HG03060 (cell line): ENCODE data around the gene ENTR1.

ENCODE experiments used
- ATAC-seq: cut with Tn5 transposase; IDR thresholded peaks from one replicate; pipeline ENCODE4 v1.9.1; 2021; ENCODE audit warnings: low read depth, moderate number of reproducible peaks; ENCODE audit not compliant: unreplicated experiment

ENTR1 gene

DNA sequence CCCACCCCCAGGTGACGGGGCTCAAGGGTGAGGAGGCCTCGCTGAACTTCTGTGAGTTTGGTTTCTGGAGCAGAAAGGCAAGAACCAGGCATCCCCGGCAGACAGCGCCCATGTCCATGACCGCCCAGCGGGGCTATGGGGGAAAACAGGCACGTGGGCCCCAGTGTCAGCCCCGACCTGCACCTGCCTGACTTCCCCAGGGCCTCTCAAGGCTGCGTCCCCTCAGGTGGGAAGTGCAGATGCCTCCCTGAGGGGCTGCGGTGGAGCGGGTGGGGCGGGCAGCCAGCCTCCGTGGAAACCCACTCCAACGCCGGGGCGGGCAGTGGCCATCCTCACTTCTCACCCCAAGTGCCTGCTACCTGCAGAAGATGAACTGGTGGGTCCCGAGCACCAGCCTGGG is 30.0 kb downstream of the ENTR1 start:
- no peak for ATAC-seq

DNA sequence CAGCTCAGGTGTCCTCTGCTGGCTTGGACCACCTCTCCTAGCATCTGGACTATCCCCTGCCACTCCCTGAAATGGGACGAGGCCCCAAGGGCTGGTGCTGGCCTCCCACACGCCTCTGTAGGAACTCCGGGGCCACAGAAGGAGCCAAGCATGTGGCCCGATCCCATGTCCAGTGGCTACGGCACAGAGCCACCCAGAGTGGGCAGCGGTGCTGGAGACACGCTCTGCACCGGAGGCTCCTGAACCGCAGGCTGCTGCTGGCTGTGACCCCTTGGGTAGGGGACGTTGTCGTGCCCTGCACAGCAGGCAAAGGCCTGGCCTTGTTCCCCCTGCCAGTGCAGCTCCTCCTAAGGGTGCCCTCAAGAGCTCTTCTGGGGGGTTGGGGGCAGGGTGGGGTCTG is 30.5 kb downstream of the ENTR1 start:
- ATAC-seq: no peak

DNA sequence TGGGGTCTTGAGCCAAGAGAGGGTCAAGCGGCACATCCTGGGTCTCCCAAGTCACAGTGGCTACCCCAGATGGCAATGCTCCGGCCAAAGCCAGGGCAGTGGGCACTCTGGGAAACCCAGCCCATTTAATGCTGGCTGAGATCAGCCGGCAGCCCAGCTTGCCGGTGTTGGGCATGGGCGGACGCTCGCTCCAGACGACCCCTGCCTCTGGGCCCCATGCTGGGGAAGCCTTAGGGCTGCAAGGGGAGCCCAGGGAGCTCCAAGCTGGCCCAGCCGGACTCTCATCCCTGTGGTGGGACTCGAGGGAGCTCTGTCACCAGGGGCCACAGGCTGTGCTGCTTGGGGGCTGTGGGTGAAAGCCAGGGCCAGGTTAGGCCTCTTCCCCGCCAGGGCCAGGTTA is 31.0 kb downstream of the ENTR1 start:
- ATAC-seq: no peak

DNA sequence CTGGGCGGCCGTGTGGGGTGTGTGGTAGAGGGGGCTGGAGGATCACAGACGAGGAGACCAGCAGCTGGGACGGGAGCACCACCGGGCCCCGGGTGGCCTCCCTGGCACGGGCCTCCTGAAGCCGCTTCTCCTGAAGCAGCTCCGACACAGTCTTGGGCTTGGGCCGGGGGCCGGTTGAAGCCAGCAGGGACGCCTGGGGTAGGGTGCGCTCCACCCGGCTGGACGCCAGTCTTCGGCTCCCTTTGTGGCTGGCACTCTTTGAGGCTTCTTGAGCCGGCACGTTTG is 31.5 kb downstream of the ENTR1 start:
- ATAC-seq: no peak

DNA sequence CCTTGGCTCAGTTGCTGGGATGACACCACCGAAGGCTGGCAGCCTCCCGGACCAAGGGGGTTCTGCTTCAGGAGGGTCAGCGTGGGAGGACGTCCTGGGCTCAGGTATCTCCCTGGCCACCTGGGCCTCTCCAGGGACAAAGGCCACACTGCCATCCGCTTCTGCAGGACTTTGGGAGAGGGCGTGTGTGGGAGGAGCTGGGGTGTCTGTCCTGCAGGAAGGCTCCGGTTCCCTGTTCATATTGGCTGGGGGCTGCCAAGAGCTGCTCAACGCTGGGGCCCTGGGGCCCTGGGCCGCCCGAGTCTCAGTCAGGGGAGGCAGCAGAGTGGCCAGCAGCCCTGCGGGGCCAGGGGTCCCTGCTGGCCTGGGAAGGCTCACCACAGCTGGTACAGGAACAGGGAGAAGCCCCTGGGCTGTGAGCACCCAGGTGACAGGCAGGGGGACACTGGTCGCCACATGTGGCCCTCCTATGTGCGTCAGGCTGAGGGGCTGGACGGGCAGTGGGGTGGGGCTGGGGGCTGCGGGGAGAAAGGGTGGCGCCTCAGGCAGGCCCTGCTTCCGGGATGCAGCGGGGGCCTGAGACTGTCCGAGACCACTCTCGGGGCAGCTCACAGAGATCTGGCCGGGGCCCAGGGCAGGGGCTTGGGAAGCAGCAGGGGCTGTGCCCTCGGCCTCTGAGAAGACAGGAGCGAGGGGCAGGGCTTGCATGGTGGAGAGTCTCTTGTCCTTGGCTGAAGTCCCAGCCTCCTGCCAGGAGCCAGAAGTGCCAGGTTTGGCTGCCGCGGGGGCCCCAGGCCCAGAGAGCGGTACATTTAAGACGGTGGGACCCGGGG is 32.0 kb downstream of the ENTR1 start:
- ATAC-seq: no peak

DNA sequence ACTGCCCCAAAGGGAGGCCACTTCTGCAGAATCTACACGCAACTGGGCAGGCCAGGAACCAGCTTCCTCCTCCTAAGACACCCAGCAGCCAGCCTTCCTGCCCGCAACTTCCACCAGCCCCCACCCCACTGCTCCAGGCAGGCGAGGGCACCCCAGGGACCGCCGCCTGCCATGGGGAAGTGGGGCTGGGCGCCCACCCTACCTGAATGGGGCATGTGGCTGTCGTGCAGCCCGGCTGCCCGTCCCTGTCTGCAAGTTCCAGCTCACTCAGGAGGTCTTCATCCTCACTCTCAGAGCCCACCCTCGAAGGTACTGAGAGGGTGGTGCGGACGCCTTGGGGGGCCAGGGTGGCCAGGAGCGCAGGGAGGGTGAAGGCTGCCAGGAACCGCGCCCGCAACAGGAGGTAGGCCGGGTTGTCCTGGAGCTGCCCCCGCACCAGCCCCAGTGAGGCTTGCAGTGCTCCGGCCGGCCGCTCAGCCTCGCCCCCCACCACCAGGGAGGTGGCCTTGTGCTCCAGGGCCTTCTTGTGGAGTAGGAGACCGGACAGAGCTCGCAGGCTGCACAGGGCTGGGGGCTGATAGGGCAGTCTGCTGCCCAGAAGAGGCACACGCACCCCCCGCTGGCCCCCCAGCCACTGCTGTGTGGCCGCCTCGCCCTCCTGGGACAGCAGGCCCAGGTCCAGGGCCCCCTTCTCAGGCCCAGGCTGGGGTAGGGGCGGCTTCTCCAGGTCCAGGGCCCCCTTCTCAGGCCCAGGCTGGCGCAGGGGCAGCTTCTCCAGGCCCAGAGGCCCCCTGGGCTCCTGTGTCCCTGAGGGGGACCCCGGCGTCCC is 32.9 kb downstream of the ENTR1 start:
- no peak for ATAC-seq

DNA sequence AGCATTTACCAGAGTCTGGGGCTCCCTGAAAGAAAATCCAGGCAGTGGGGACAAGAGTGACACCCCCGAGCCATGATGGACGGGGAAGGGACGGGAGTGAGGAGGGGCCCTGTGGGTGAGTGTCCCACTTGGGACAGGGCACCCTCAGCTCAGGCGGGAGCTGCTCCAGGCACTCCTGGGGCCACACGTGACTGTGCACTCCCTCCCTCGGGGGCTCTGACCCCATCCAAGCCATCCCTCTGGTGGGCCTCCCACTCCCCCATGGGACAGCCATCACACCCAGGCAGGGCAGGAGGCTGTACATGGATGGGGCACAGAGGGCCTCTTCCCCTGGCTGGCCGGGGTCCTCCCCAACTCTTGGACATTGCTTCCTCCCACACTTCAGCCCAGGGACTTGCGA is 34.0 kb downstream of the ENTR1 start:
- ATAC-seq: no peak

DNA sequence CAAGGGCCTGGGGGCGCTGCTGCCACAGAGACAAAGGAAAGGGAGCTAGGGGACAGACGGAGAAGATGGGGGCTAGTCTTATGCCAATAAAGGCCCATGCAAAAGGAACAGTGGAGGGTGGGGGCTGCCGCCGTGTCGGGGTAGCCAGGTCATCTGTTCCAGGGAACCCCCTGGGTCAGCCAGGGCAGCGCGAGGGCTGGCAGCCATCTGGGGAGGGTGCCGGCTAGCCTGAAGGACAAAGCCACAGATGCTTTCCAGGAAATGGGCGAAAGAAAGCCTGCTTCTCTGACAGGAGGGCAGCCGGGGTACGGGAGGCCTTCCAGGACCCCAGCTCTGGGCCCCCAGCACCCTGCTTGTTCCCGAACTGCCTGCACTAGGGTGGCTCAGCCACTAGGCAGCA is 35.3 kb downstream of the ENTR1 start:
- ATAC-seq: no peak

DNA sequence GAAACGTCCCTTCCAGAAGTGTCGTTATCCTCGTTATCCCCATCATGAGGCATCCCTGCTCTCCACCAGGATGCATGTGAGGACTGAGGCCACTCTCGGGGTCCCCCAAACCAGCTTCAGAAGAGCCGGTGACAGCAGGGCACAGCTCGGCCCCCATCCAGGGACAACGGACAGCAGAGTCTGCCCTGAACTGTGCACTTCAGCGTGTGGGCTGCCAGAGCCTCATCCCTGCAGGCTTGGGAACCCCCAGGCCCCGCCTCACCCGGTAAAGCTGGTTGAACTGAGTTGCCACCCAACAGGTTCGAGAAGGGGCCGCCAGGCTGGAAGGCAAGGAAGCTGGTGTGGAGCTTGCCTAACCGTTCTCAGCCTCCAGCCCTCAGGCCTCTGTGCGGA is 36.2 kb downstream of the ENTR1 start:
- no peak for ATAC-seq

DNA sequence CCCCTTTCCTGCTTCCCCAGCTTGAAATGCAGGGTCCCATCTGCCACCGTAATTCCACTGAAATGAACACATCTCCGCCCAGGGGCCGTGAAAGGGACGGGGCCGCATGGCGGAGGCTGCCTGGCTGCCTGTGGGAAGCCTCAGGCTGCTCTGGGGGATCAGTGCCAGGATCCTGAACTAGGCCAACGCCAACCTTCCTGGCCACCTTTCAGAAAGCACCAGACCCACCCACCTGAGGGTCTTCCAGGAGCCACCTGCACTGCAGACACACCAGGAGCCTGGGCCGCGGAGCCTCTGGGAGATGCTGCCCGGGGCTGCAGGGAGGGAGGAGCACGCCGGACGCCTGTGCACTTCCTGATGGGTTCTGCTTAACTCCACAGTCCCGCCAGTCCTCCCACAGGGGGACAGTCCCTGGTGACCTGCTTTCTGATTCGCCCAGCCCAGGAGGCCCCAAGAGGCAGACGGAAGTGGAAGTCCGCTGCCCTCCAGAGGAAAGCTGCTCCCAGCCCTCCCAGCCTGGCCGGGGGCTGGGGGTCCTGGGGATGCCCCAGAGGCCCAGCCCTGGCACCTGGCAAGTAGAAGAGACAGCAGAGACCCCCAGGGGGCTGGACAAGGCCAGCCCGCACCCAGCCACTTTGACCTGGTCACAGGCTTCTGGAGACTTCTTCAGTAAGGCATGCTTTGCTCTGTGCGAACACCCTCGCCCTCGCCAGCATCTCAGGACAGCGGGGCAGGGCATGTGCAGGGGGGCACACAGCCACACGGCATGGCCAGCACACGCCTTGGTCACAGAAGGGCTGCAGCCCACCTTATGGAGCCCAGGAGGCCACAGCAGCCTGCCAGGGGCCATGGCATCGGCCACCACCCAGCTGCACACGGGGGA is 36.9 kb downstream of the ENTR1 start, which contains the start of gene CARD9:
TSS of gene CARD9 (minus strand) at position 370 of the 883 bp plus-strand sequence. CDS start 1,591 bp downstream, outside the sequence.
- ATAC-seq: no peak

DNA sequence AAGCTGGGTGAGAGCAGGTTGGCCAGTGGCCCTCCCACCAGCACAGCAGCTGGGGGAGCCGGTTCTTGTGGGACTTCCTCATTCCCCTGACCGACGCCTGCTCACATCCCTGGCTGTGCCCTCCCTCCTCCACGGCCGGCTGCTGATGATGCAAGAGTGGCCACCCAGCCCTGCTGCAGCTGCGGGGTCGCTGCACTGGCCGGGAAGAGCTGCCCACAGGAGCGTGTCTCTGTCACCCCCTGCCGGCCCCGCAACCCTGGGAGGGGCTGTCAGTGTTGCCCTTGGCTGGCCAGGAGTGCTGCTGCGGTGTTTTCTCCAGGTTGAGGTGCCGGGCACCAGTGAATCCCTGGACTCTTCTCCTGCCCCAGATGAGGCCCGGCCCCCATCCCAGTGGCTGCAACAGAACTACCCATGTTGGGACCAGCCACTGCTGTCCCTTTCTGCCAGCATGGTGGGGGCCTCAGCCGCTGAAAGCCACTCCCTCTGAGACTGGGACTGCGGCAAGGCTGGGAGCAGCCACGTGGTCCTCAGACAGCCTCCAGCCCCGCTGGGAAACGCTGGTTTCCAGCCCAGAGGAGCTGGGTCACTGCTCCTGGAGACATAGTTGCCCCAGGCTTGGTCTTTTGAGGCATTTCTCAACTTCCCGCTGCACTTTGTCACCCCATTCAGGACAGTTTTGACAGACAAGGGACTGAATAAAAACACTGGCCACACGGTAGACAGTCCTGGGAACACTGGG is 37.7 kb downstream of the ENTR1 start:
- no peak for ATAC-seq

DNA sequence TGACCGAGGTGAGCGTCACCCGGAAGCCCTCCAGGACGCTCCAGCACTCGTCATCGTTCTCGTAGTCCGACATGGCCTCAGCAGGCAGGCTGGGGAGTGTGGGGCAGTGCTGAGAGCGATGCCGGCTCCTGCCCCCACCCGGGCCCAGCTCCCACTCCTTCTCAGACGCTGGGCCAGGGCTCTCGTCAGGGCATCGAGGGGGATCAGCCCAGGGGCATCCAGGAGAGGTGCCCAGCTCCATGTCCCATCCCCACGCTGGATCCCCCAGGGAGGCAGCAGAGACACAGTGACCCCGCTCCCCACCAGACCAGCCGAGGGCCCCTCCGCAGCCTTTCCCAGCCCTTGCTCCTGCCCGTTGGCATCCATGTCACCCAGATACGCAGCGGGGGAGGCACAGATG is 38.4 kb downstream of the ENTR1 start:
- ATAC-seq: no peak

DNA sequence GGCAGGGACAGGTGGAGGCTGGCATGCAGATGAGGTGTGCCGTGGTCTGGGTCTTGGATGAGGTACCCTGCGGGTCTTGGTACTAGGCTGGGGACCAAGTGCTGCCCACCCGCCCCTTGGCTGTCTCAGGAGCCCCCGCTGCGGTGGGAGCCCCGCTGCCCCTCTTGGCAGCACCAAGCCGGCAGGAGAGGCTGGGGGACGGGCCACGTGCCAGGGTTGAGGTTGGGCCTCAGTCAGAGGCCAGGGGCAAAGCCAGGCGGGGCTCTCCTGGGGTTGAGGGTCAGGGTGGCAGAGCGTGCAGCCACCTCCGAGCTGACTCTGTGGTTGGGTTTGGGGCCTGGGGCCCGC is 38.9 kb downstream of the ENTR1 start:
- no peak for ATAC-seq

DNA sequence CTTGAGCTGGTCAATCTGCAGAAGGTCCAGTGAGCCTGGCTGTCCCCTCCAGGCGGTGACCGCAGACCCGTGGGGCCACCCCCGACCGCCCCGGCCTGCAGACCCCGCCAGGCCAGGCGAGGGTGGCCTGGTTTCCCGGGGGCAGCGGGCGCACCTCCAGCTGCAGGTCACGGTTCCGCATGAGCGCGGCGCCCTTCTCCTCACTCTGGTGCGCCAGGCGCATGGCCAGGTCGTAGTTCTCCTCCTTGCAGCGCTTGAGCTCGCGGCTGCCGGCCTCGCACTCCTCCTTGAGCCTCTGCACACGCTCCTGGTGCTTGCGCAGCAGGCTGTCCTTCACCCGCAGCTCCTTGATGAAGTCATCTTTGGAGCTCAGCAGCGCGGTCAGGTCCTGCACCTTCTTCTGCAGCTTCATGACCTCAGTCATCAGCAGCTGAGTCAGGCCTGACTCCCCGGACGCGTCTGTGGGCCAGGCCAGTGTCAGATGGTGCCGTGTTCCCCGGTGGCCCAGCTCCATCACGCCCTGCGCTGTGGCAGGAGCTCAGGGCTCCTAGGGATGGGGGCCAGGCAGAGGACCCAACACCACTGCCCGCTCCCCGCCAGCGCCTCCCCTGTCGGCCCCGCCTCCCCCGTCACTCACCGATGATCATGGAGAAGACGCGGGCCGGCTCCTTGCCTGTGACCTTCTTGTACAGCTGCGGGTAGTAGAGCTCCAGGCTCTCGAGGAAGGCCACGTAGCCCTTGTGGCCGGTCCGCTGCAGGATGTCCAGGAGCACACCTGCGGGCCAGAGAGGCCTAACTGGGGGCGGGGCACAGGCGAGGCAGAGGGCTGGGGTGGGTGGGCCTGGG is 39.5 kb downstream of the ENTR1 start:
- no peak for ATAC-seq

DNA sequence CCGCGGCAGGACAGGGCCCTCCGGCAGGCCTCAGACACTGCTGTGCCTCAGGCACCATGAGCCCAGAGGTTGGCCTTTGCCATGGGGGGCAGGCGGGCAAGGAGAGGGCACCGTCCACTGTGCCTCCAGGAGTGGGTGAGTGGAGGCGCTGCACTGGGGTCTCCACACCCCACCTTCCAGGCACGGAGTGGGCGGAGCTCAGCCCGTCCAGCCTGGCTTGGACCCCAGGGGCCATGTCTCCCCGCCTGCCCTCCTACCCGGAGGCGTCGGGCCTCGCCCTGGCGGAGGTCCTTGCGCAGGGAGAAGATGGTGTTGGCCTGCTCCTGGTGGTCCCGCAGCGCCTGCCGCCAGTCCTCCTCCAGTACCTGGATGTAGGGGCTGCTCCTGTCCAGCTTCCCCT is 40.4 kb downstream of the ENTR1 start:
- ATAC-seq: no peak

DNA sequence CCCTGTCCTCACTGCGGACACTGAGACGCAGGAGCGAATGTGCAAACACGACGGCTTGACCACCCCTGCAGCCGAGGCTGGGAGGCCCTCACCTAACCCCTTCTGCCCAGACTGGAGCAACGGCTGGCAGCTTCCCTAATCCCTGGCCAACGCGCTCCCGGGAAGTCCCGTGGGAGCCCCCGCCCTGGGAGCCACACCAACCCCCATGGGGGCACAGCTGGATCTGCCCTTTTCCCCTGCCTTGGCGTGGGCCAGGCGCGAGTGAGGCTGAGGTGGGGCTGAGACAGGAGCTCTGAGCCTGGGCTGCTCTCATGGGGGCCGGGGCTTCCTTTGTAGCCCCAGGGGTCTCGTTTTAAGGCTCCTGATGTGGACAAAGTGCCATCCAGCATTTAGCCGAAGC is 42.2 kb downstream of the ENTR1 start:
- no peak for ATAC-seq

DNA sequence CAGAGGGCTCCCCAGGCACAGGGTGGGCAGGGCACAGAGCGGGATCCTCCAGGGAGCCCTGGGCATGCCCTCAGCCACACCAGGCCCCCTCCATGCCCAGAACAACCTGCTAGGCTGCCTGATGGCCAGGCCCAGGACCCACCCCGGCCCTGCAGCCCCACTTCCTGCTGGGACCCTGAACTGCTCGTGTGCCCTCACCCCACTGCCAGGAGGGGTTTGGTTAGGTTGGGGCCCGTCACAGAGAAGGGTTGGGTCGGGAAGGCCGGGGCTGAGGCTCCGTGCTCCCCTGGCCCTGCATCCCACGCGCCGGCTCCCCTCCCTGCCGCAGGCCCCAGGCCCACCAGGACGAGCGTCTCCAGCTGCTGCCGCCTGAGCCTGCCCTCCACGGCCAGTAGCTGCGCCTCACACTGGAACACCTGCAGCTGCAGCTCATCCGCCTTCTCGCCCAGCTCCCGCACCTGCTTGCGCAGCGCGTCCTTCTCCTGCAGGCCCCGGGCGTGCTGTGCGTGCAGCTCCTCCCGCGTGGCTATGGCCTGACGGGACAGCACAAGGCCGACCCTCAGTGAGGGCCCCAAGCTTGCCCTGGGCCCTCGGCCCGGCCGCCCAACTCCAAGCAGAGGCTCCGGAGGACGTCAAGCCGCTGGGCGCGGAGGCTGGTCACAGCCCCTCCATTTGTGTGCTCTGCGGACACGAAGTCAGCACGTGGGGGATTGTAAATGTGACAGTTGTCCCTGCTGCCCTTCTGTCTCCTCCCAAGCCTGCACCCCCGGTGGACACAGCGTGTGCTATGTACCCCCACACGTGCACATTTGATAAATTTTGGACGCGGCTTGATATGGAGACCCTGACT is 42.9 kb downstream of the ENTR1 start:
- ATAC-seq: no peak

DNA sequence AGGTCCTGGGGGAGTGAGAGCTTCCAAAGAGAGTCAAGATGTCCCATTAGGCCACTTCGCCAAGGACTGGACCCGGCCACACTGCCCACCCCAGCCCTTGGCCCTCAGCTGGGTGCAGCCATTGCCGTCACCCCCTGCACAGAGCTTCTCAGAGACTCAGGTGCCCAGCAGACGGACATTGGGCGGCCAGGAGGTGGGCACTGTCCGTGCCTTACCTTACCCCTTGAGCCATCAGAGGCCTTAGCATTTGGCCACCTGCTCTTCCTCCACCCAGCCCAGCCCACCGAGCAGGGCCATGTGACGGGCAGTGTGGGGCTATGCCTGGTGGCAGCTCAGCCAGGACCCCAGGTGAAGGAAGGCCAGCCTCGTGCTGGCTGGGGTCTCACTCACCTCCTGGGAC is 43.6 kb downstream of the ENTR1 start:
- ATAC-seq: no peak

DNA sequence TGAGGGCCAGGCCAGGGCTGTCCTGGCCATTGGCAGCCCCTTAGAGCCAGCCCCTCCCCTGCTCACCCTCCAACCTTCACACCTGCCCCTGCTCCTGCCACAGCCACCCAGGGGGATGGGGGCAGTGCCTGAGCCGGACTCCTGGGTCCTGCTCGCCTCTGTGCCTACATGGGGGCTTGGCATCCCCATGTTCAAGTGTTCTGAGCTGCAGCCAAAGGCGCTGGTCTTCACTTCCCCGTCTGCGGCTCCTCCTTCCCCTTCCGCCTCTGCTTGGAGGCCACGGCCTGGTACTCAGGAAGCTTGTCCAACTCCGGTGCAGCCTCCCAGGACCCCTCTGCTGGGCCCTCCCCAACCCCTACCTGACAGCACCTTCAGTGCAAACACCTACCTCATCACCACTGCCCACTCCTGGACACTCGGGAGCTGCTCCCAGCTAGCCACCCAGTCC is 44.6 kb downstream of the ENTR1 start:
- ATAC-seq: no peak
